ENCODE results near the gene HOXD4. TPM values are rescaled to one million over a fixed set of nuclear protein-coding genes. Genes with fewer than 3 reads are reported as not detected.
A peak's percentile ranks its signal among the peaks of the same experiment; 100 is the strongest.

HOXD4 gene
- total RNA-seq, 3 donors from 2014 or later: 4.7 to 6.5 (median 5.9) TPM

GRCh38 chr2:176164201-176164600, 12.9 kb downstream of the HOXD4 start:
- intact Hi-C loops (cut with DNase I, micrococcal nuclease): no loop called here

GRCh38 chr2:176164611-176165369, 13.4 kb downstream of the HOXD4 start:
- Histone ChIP-seq H3K4me3 (no peak overlapping the region), H3K9me3 (no peaks in the 10 kb centered on the region), H3K36me3 (ENCODE audit: low read depth) (no peaks in the 10 kb centered on the region), H3K4me1 (ENCODE audit: low read depth) (no peaks in the 10 kb centered on the region)
- ATAC-seq (no peak), DNase-seq (peak in 1 of 3 donors; percentile 35)
- no peak for TF ChIP-seq CTCF (IDR thresholded peaks at IDR 0.05)
- intact Hi-C loops (cut with DNase I, micrococcal nuclease): no loop called here

More at GRCh38 chr2:176164201-176164600, 12.9 kb downstream of the HOXD4 start:
- no peaks in the 10 kb centered on the region for H3K4me1 ChIP-seq (ENCODE audit: low read depth)
- no peak for ATAC-seq
- H3K4me3 ChIP-seq: no peak overlapping the region
- H3K9me3 ChIP-seq: no peaks in the 10 kb centered on the region
- no peak for TF ChIP-seq CTCF (IDR thresholded peaks at IDR 0.05)
- DNase-seq: no peak
- no peaks in the 10 kb centered on the region for H3K36me3 ChIP-seq (ENCODE audit: low read depth)

DNA sequence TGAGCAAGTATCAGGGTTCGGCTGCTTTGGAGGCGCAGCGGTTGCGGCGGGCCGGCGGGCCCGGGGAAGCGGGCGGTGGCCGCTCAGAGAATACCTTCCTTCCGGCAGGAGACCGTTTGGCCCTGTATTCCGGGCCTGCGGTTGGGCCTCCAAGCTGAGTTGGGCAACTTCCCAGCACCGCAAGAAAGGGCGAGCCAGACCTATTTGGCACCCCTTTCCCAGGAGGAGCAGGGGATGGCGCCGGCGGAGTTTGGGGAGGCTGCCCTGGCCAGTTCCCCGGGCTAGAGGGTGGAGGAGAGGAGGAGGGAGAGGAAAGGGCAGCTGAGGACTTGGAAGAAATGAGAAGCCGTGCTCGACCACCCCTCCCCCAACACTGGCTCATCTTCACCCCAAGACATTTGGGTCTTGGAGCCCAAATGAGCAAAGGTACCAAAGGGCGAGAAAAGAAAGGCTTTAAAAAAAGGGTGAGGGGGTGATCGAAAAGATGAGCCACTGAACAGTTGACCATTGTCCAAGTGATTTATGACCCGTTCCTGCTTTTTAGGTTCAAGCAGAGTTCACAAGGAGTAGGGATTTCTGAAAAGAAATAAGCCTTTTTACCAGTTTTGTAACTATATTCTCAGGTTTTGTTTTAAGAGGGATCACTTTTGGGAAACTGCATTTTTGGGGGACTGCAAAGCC, 14.2 kb downstream of the HOXD4 start:
- Histone ChIP-seq H3K4me1 (ENCODE audit: low read depth) (no peaks in the 10 kb centered on the region), H3K9me3 (no peaks in the 10 kb centered on the region), H3K36me3 (ENCODE audit: low read depth) (no peaks in the 10 kb centered on the region), H3K4me3 (no peak overlapping the region)
- intact Hi-C loops (cut with DNase I, micrococcal nuclease): no loop called here
- DNase-seq: no peak
- no peak for ATAC-seq
- no peak for TF ChIP-seq CTCF (IDR thresholded peaks at IDR 0.05)

DNA sequence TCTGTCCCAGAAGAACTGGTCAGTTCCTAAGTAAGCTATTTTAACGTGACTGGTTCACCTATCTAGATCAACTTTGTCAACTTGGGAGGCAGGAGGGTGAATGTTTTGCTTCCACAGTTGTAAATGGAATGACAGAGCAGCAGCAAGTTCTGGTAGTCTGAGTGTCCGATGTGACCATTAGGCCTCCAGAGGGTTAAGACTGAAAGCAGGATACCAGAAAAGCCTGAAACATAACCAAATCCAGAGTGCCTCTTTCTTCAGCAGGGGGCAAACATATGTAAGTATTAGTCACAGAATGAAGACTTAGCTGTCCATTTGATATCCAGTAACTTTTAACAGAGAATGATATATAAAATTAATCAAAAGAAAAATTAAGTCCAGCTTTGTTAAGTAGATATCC, 14.9 kb downstream of the HOXD4 start:
- ATAC-seq (no peak), DNase-seq (no peak)
- H3K4me3 ChIP-seq: no peak overlapping the region
- intact Hi-C loops (cut with DNase I, micrococcal nuclease): no loop called here
- no peaks in the 10 kb centered on the region for H3K4me1 ChIP-seq (ENCODE audit: low read depth)
- H3K9me3 ChIP-seq: no peaks in the 10 kb centered on the region
- H3K36me3 ChIP-seq (ENCODE audit: low read depth): no peaks in the 10 kb centered on the region
- no peak for TF ChIP-seq CTCF (IDR thresholded peaks at IDR 0.05)

GRCh38 chr2:176167398-176167797, 16.0 kb downstream of the HOXD4 start:
- Histone ChIP-seq H3K9me3 (no peaks in the 10 kb centered on the region), H3K4me3 (no peak overlapping the region), H3K36me3 (ENCODE audit: low read depth) (no peaks in the 10 kb centered on the region), H3K4me1 (ENCODE audit: low read depth) (no peaks in the 10 kb centered on the region)
- no peak for TF ChIP-seq CTCF (IDR thresholded peaks at IDR 0.05)
- intact Hi-C loops (cut with DNase I, micrococcal nuclease): no loop called here
- no peak for DNase-seq
- no peak for ATAC-seq
